ENCODE results near the gene NDUFAF5. TPM values are rescaled to one million over a fixed set of nuclear protein-coding genes. Genes with fewer than 3 reads are reported as not detected.

Gene NDUFAF5
- total RNA-seq, 2 donors from 2014 or later = 25.2 to 29.9 TPM

GRCh38 chr20:13771853-13772453, 12.9 kb upstream of the NDUFAF5 start:
- Histone ChIP-seq H3K27me3 (no peaks in the 10 kb centered on the region), H3K4me1 (no peaks in the 10 kb centered on the region), H3K36me3 (peaks cover 73% of the 10 kb centered on the region), H3K27ac (no peak overlapping the region), H3K9me3 (no peaks in the 10 kb centered on the region), H3K4me3 (no peak overlapping the region)
- peak; percentile 40 to 69 for TF ChIP-seq CTCF (IDR thresholded peaks at IDR 0.05)
- no peak for DNase-seq (ENCODE audit: low spot score)

- Histone ChIP-seq H3K36me3 (peaks cover 75% of the 10 kb centered on the region), H3K27ac (no peak overlapping the region), H3K4me3 (no peak overlapping the region), H3K27me3 (no peaks in the 10 kb centered on the region), H3K9me3 (no peaks in the 10 kb centered on the region), H3K4me1 (no peaks in the 10 kb centered on the region)
- DNase-seq (ENCODE audit: low spot score) = no peak
- TF ChIP-seq CTCF (IDR thresholded peaks at IDR 0.05) = no peak
Measured at GRCh38 chr20:13772529-13772928, 12.3 kb upstream of the NDUFAF5 start.

GRCh38 chr20:13775867-13776266, 9.0 kb upstream of the NDUFAF5 start:
- H3K4me1 ChIP-seq = no peaks in the 10 kb centered on the region
- no peak overlapping the region for H3K4me3 ChIP-seq
- no peaks in the 10 kb centered on the region for H3K27me3 ChIP-seq
- TF ChIP-seq CTCF (IDR thresholded peaks at IDR 0.05) = no peak
- no peak overlapping the region for H3K27ac ChIP-seq
- H3K9me3 ChIP-seq = no peaks in the 10 kb centered on the region
- H3K36me3 ChIP-seq = peaks cover 68% of the 10 kb centered on the region
- DNase-seq (ENCODE audit: low spot score) = no peak

- no peak for TF ChIP-seq CTCF (IDR thresholded peaks at IDR 0.05)
- H3K27ac ChIP-seq = no peak overlapping the region
- H3K4me3 ChIP-seq = no peak overlapping the region
- peaks cover 70% of the 10 kb centered on the region for H3K36me3 ChIP-seq
- no peaks in the 10 kb centered on the region for H3K27me3 ChIP-seq
- H3K9me3 ChIP-seq = no peaks in the 10 kb centered on the region
- H3K4me1 ChIP-seq = no peaks in the 10 kb centered on the region
- no peak for DNase-seq (ENCODE audit: low spot score)
Measured at GRCh38 chr20:13777171-13777601, 7.6 kb upstream of the NDUFAF5 start.

GRCh38 chr20:13778827-13779226, 6.0 kb upstream of the NDUFAF5 start:
- DNase-seq (ENCODE audit: low spot score) = no peak
- H3K36me3 ChIP-seq = peaks cover 58% of the 10 kb centered on the region

More at GRCh38 chr20:13778827-13779226, 6.0 kb upstream of the NDUFAF5 start:
- no peak for TF ChIP-seq CTCF (IDR thresholded peaks at IDR 0.05)
- no peak overlapping the region for H3K27ac ChIP-seq
- no peaks in the 10 kb centered on the region for H3K27me3 ChIP-seq
- no peak overlapping the region for H3K4me3 ChIP-seq
- no peaks in the 10 kb centered on the region for H3K9me3 ChIP-seq
- peaks cover 0 to 6% of the 10 kb centered on the region in 2 donors for H3K4me1 ChIP-seq
